Neuron (in vitro differentiated cells): ENCODE results near the gene SLC25A21.

Experiments
- H2AFZ ChIP-seq: one replicate; pipeline ENCODE4 v1.6.1; 2013; ENCODE audit warnings: low read depth, mild to moderate bottlenecking, inconsistent platforms, low read length, moderate library complexity
- H3K27me3 ChIP-seq: one replicate; pipeline ENCODE4 v1.6.1; 2013; ENCODE audit warnings: low read length; ENCODE audit not compliant: insufficient read depth
- H3K36me3 ChIP-seq: one replicate; pipeline ENCODE4 v1.6.1; 2013; ENCODE audit warnings: low read length; ENCODE audit not compliant: insufficient read depth
- H3K4me1 ChIP-seq: one replicate; pipeline ENCODE4 v1.6.1; 2013; ENCODE audit warnings: low read length; ENCODE audit not compliant: insufficient read depth
- H3K4me3 ChIP-seq: 2 replicates; pipeline ENCODE4 v1.5.1; 2013; ENCODE audit warnings: mild to moderate bottlenecking, low read length, moderate library complexity
- H3K9me3 ChIP-seq: one replicate; pipeline ENCODE4 v1.6.1; 2013; ENCODE audit warnings: low read length

Gene SLC25A21

DNA sequence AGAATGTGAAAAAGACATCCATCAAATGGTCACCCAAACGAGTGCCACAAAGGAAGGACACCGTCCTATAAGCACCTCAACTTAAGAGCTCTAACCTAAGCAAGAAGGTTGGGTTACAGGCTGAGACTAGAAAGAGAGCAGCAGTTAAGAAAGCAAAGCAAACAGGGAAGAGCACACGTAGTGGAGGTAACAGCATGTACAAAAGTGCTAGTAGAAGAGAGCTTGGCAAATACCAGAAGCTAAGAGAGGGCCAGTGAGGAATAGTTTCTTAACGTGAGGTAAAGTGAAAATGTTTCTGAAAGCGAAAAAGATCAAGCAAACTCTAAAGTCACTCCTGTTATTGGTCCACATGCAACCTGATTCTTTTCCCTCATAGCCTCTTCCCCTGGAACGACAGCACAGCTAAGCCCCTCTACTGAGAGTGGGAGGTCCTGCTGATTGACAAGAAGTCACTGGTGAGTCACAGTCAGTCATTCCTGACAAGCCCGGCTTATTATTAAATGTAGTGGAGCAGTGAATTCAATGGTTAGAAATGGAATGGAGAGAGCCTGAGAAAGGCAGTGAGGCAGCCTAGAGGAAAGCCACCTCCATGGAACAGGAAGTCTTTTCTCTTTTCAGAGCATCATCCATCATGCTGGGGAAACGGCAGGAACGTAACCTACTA is 204.4 kb downstream of the SLC25A21 start:
- Histone ChIP-seq H3K9me3 (no peaks in the 10 kb centered on the region), H3K36me3 (no peaks in the 10 kb centered on the region), H2AFZ (no peak overlapping the region), H3K27me3 (no peaks in the 10 kb centered on the region), H3K4me1 (peaks cover 9% of the 10 kb centered on the region), H3K4me3 (no peak overlapping the region)

- Histone ChIP-seq H3K4me1 (no peaks in the 10 kb centered on the region), H3K27me3 (no peaks in the 10 kb centered on the region), H3K36me3 (no peaks in the 10 kb centered on the region), H3K9me3 (no peaks in the 10 kb centered on the region), H2AFZ (no peak overlapping the region), H3K4me3 (no peak overlapping the region)
These were observed 216.4 kb downstream of the SLC25A21 start for GRCh38 chr14:36955967-36956366.

DNA sequence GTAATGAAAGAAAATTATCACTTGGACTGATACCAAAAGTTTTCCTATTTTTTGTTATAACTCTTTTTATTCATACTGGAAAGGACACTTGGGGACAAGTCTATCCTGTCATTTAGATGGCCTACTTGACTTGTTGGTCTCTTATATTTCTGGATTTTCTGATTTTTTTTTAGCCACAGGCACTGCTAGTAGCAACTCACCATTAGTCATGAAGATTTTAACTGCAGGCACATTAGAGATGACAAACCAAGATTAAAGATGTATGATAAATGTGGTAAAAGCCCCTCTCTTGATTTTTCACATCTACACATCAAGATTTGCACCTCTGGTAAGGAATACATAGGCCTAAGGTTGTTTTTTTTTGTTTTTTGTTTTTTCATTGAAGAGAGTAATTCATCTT is 217.0 kb downstream of the SLC25A21 start:
- no peak overlapping the region for H3K4me3 ChIP-seq
- no peaks in the 10 kb centered on the region for H3K36me3 ChIP-seq
- no peaks in the 10 kb centered on the region for H3K27me3 ChIP-seq
- H3K9me3 ChIP-seq, result no peaks in the 10 kb centered on the region
- H3K4me1 ChIP-seq, result no peaks in the 10 kb centered on the region
- no peak overlapping the region for H2AFZ ChIP-seq

DNA sequence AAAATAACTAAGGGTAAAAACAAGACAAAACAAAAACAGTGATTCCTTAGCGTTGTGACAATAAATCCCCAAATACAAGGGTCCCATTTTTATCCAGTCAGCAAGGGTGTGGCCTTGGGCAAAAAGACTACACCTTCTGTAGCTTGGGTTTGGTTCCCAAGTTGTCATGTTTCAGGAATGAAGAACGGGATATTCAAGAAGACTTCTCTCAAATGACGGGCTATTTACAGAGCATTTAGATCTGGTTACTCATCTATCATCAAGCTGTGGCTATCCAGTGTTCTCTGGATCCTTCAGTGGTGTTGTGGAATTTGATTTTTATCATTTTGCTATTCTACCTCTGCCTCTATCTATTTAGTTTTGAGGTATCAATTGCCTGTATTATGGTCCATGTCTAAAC is 219.7 kb downstream of the SLC25A21 start:
- Histone ChIP-seq H3K4me3 (no peak overlapping the region), H3K9me3 (no peaks in the 10 kb centered on the region), H3K27me3 (no peaks in the 10 kb centered on the region), H3K4me1 (no peaks in the 10 kb centered on the region), H3K36me3 (no peaks in the 10 kb centered on the region), H2AFZ (no peak overlapping the region)

DNA sequence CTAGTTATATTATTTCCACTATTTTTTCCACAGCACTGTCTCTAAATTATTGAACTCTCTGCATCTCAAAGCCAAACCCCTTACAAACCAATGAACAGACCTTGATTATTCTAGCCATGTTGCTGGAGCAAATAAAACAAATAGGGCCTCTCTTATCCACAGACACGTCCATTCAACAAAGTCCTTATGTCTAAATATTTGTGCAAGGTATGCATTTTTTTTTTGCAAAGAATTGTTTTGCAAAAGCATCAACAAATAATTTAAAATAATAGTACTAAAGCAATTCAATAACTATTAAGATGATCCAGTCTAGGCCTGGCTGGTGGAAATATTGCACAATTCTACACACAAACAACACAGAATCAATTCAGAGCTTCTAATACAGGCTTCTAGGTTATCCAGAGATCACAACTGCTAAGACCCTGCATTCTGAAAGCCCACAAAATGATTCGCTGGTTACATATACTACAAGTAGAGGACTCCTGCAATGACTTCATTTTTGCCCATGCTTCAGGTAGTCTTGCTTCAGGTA is 221.0 kb downstream of the SLC25A21 start:
- Histone ChIP-seq H3K27me3 (no peaks in the 10 kb centered on the region), H3K9me3 (no peaks in the 10 kb centered on the region), H3K4me1 (no peaks in the 10 kb centered on the region), H2AFZ (no peak overlapping the region), H3K4me3 (no peak overlapping the region), H3K36me3 (no peaks in the 10 kb centered on the region)

- Histone ChIP-seq H3K4me1 (no peaks in the 10 kb centered on the region), H3K4me3 (no peak overlapping the region), H3K36me3 (no peaks in the 10 kb centered on the region), H2AFZ (no peak overlapping the region), H3K9me3 (no peaks in the 10 kb centered on the region), H3K27me3 (no peaks in the 10 kb centered on the region)
These were observed 221.6 kb downstream of the SLC25A21 start for GRCh38 chr14:36950812-36951211.

- Histone ChIP-seq H3K4me1 (no peaks in the 10 kb centered on the region), H3K36me3 (no peaks in the 10 kb centered on the region), H3K4me3 (no peak overlapping the region), H3K9me3 (no peaks in the 10 kb centered on the region), H3K27me3 (no peaks in the 10 kb centered on the region), H2AFZ (no peak overlapping the region)
These were observed 223.0 kb downstream of the SLC25A21 start for GRCh38 chr14:36949371-36949770.

- Histone ChIP-seq H3K4me1 (no peaks in the 10 kb centered on the region), H3K27me3 (no peaks in the 10 kb centered on the region), H3K9me3 (no peaks in the 10 kb centered on the region), H2AFZ (no peak overlapping the region), H3K4me3 (no peak overlapping the region), H3K36me3 (no peaks in the 10 kb centered on the region)
These were observed 224.1 kb downstream of the SLC25A21 start for GRCh38 chr14:36948157-36948859.

DNA sequence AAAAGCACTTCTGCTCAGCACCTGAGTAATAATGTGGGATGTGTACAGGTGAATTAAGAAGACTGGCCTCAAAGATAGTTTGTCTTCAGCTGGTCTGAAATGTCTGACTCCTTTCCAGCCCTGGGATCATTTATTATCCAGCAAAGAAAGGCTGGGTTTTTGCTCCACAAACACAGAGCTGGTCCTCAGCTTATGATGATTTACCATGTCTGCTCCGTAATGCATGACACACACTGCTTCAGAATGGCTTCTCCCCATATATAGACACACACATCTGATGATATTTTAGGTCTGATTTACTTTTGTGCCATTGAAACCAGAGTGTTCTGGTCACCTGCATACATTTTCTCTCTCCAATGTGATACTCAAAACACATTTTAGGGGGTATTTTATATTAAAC is 225.0 kb downstream of the SLC25A21 start:
- Histone ChIP-seq H2AFZ (no peak overlapping the region), H3K36me3 (no peaks in the 10 kb centered on the region), H3K27me3 (no peaks in the 10 kb centered on the region), H3K4me3 (no peak overlapping the region), H3K4me1 (no peaks in the 10 kb centered on the region), H3K9me3 (no peaks in the 10 kb centered on the region)

GRCh38 chr14:36946872-36947271 is 225.5 kb downstream of the SLC25A21 start:
- H3K9me3 ChIP-seq, result no peaks in the 10 kb centered on the region
- no peak overlapping the region for H3K4me3 ChIP-seq
- no peak overlapping the region for H2AFZ ChIP-seq
- no peaks in the 10 kb centered on the region for H3K36me3 ChIP-seq
- H3K27me3 ChIP-seq, result no peaks in the 10 kb centered on the region
- H3K4me1 ChIP-seq, result no peaks in the 10 kb centered on the region

GRCh38 chr14:36944307-36945010 is 227.9 kb downstream of the SLC25A21 start:
- Histone ChIP-seq H3K27me3 (no peaks in the 10 kb centered on the region), H3K4me3 (no peak overlapping the region), H3K9me3 (no peaks in the 10 kb centered on the region), H3K4me1 (no peaks in the 10 kb centered on the region), H3K36me3 (no peaks in the 10 kb centered on the region), H2AFZ (no peak overlapping the region)

DNA sequence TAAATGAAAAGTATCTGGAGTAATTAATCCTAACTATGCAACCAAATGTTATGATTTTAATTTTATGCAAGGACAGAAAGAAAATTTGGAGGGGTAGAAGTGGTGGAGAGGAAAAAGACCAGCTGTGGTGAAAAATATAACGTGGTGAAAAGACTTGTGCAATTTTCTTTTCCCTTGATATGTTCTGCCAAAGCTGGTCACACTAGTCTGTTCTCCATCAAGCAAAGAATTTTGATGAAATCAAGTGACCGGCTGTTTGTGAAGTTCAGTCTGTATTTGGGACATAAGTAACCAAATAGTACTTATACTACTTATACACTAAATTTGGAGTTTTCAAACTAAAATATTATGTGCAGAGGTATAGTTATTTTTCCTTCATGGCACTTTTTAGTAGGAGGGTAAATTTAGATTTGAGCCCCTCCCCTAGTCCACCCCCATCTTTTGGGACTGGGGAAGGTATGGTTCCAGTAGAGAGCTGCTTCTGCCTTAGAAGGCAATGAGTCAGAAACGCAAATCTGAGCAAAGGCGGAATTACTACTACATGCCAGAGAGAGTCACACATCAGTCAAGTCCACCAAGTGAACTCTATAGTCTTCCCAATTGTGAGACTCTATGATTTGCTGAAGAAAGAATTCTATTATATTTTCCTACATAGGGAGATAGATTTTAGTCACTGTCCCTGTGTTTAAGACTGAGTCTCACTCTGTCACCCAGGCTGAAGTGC is 229.7 kb downstream of the SLC25A21 start:
- Histone ChIP-seq H3K36me3 (no peaks in the 10 kb centered on the region), H3K4me3 (no peak overlapping the region), H2AFZ (no peak overlapping the region), H3K27me3 (no peaks in the 10 kb centered on the region), H3K4me1 (no peaks in the 10 kb centered on the region), H3K9me3 (no peaks in the 10 kb centered on the region)
